ENCODE results near the gene TCAP. TPM values are rescaled to one million over a fixed set of nuclear protein-coding genes. Genes with fewer than 3 reads are reported as not detected.

The TCAP gene
- total RNA-seq, 1 experiment from 2014 or later: 2.1 TPM

DNA sequence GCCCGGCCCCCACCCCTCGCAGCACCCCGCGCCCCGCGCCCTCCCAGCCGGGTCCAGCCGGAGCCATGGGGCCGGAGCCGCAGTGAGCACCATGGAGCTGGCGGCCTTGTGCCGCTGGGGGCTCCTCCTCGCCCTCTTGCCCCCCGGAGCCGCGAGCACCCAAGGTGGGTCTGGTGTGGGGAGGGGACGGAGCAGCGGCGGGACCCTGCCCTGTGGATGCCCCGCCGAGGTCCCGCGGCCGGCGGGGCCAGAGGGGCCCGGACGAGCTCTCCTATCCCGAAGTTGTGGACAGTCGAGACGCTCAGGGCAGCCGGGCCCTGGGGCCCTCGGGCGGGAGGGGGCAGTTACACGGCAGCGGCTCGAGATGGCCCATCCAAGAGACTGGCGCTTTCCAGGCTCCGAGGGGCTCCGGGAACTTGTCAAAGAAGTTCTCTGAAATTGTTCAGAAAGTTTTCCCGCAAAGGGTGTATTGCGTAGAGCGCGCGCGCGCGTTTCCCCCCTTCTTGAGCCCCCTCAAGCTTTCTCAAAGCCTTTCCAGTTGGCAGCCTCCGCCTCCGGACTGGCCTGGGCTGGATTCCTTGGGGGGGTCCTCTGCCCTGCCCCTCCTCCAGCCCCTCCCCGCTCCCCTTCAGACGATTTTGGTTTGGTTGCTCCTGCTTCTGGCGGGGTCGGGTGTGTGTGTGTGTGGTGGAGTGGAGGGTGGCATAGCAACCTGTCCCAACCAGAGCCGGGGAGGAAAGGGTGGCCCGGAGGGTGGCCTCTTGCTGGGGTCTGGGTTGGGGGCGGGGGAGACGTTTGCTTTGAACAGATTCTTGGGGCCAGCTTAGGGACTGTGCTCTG is 35.2 kb downstream of the TCAP start:
- TF ChIP-seq, protein P1, sequence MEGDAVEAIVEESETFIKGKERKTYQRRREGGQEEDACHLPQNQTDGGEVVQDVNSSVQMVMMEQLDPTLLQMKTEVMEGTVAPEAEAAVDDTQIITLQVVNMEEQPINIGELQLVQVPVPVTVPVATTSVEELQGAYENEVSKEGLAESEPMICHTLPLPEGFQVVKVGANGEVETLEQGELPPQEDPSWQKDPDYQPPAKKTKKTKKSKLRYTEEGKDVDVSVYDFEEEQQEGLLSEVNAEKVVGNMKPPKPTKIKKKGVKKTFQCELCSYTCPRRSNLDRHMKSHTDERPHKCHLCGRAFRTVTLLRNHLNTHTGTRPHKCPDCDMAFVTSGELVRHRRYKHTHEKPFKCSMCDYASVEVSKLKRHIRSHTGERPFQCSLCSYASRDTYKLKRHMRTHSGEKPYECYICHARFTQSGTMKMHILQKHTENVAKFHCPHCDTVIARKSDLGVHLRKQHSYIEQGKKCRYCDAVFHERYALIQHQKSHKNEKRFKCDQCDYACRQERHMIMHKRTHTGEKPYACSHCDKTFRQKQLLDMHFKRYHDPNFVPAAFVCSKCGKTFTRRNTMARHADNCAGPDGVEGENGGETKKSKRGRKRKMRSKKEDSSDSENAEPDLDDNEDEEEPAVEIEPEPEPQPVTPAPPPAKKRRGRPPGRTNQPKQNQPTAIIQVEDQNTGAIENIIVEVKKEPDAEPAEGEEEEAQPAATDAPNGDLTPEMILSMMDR (conservative IDR thresholded peaks at IDR 0.05): no peak
- no peaks in the 10 kb centered on the region; the same call in 1 of the 2 replicates for H3K27me3 Mint-ChIP-seq (ENCODE audit: low read depth)
- Histone ChIP-seq H3K9ac (ENCODE audit: extremely low read depth, insufficient read length, low read length) (peak overlapping the region; percentile 61), H3K27me3 (ENCODE audit: insufficient read depth, low read length) (no peaks in the 10 kb centered on the region), H3K79me1 (ENCODE audit: insufficient read depth, low read depth, low read length, poor library complexity, severe bottlenecking) (no peaks in the 10 kb centered on the region), H2BK20ac (ENCODE audit: low read depth, low read length, poor library complexity, severe bottlenecking) (no peak overlapping the region), H3K14ac (ENCODE audit: insufficient read depth, low read length) (peak overlapping the region; percentile 50; the same call in 1 of the 2 replicates), H4K20me1 (ENCODE audit: control insufficient read depth, insufficient read depth, insufficient read length) (no peaks in the 10 kb centered on the region), H3K4me2 (ENCODE audit: insufficient read depth, insufficient read length, low read length) (peak overlapping the region; percentile 95), H3K56ac (ENCODE audit: insufficient read length, low read depth, low read length) (no peak overlapping the region), H3K23me2 (ENCODE audit: insufficient read length, low read depth, low read length, poor library complexity, severe bottlenecking) (peaks cover 8% of the 10 kb centered on the region), H2BK120ac (ENCODE audit: low read depth, low read length, poor library complexity, severe bottlenecking) (no peak overlapping the region), H3K4ac (ENCODE audit: low read depth, low read length) (no peak overlapping the region), H3K23ac (ENCODE audit: insufficient read length, low read depth, low read length) (no peak overlapping the region), H3T11ph (ENCODE audit: low read length) (no peak overlapping the region), H3K4me1 (ENCODE audit: insufficient read depth, low read length) (peaks cover 25% of the 10 kb centered on the region), H3K9me3 (ENCODE audit: control insufficient read depth, low read depth, low read length) (no peaks in the 10 kb centered on the region), H2AFZ (ENCODE audit: low read length) (no peak overlapping the region), H3K27ac (ENCODE audit: insufficient read length, low read depth, low read length) (no peak overlapping the region), H2BK5ac (ENCODE audit: insufficient read length, low read length) (no peak overlapping the region), H3K79me2 (ENCODE audit: insufficient read depth, low read length) (peaks cover 41% of the 10 kb centered on the region), H2BK15ac (ENCODE audit: low read depth, low read length) (no peak overlapping the region), H2AK5ac (ENCODE audit: insufficient read length, low read length) (no peak overlapping the region), H4K8ac (replicated peaks; ENCODE audit: insufficient read length, low read depth, low read length) (no peak overlapping the region), H2BK12ac (ENCODE audit: insufficient read length, low read depth, low read length) (no peak overlapping the region), H4K5ac (ENCODE audit: insufficient read length, low read depth, low read length) (no peak overlapping the region), H4K91ac (ENCODE audit: insufficient read length, low read depth, low read length) (no peak overlapping the region), H3K18ac (ENCODE audit: insufficient read length, low read depth, low read length) (no peak overlapping the region)
- WGBS (ENCODE audit: extremely low coverage, insufficient read length, low lambda C conversion rate): no CpG with 5 or more reads among the region's 57 CpGs
- H3K36me3 Mint-ChIP-seq (ENCODE audit: insufficient read depth in 1 of 3, low read depth in 3 of 3): peaks cover 9 to 33% (median 24%) of the 10 kb centered on the region in 3 experiments
- H3K4me1 Mint-ChIP-seq: peaks cover 67 to 78% of the 10 kb centered on the region in 2 experiments
- peak overlapping the region; percentile 92 to 97 for H3K4me3 Mint-ChIP-seq
- H3K9me3 Mint-ChIP-seq: no peaks in the 10 kb centered on the region
- DNase-seq: no peak
- H3K27ac Mint-ChIP-seq: peak overlapping the region in 2 of 3 experiments; percentile 76 to 88; a peak in 4 of 7 replicates
